Activated CD4-positive, alpha-beta T cell treated with anti-CD3 and anti-CD28 coated beads, Interleukin-2, Interleukin-6, amounts not matched to agents 100 ng/mL and 50 ng/mL, durations not matched to agents 16 hours and 8 hours (primary cell): ENCODE measurements around the gene CPT2.
"Not testable (repeated sequence)": the region's sequence is repeated elsewhere in the genome, so short reads cannot be mapped to it uniquely, and the experiment has no call there.

Source experiments
- DNase-seq: peaks from one replicate; pipeline ENCODE4 v3.0.0-alpha.2; 2020

CPT2 gene

GRCh38 chr1:53183095-53183990, 13.3 kb upstream of the CPT2 start:
- no peak for DNase-seq

GRCh38 chr1:53185955-53186297, 10.7 kb upstream of the CPT2 start:
- DNase-seq, result not testable (repeated sequence)

GRCh38 chr1:53186533-53186932, 10.1 kb upstream of the CPT2 start:
- DNase-seq, result no peak

GRCh38 chr1:53187401-53187800, 9.2 kb upstream of the CPT2 start:
- no peak for DNase-seq

- no peak for DNase-seq
Observed at GRCh38 chr1:53188099-53188498, 8.5 kb upstream of the CPT2 start.

- no peak for DNase-seq
Observed at GRCh38 chr1:53189061-53189460, 7.6 kb upstream of the CPT2 start.

- no peak for DNase-seq
Observed at GRCh38 chr1:53190210-53190611, 6.4 kb upstream of the CPT2 start.

GRCh38 chr1:53195246-53196016, 1.2 kb upstream of the CPT2 start:
- DNase-seq, result no peak

- DNase-seq, result no peak
Observed at GRCh38 chr1:53196017-53196484, 573 bp upstream of the CPT2 start.

GRCh38 chr1:53197291-53198200, 922 bp downstream of the CPT2 start:
- no peak for DNase-seq

- no peak for DNase-seq
Observed at GRCh38 chr1:53198241-53198651, 1.6 kb downstream of the CPT2 start.

GRCh38 chr1:53203466-53203865, 6.8 kb downstream of the CPT2 start:
- no peak for DNase-seq

- not testable (repeated sequence) for DNase-seq
Observed at GRCh38 chr1:53205496-53205895, 8.9 kb downstream of the CPT2 start.

- not testable (repeated sequence) for DNase-seq
Observed at GRCh38 chr1:53206083-53206685, 9.6 kb downstream of the CPT2 start.

GRCh38 chr1:53206735-53207379, 10.2 kb downstream of the CPT2 start:
- DNase-seq, result no peak

GRCh38 chr1:53207726-53208125, 11.1 kb downstream of the CPT2 start:
- DNase-seq, result no peak

GRCh38 chr1:53210352-53210751, 13.7 kb downstream of the CPT2 start:
- DNase-seq, result no peak

GRCh38 chr1:53210954-53211353, 14.3 kb downstream of the CPT2 start:
- no peak for DNase-seq

GRCh38 chr1:53214376-53214940, 17.8 kb downstream of the CPT2 start:
- no peak for DNase-seq

GRCh38 chr1:53218201-53218600, 21.6 kb downstream of the CPT2 start:
- DNase-seq, result no peak

- no peak for DNase-seq
Observed at GRCh38 chr1:53219711-53220110, 23.1 kb downstream of the CPT2 start.
